ENCODE results near the gene PAFAH2. TPM values are rescaled to one million over a fixed set of nuclear protein-coding genes. Genes with fewer than 3 reads are reported as not detected.

PAFAH2 gene
- total RNA-seq, 1 experiment from 2014 or later: 12.4 TPM

- Histone ChIP-seq H3K23ac (ENCODE audit: insufficient read length, low read depth, low read length) (no peak overlapping the region), H3T11ph (ENCODE audit: low read length) (no peak overlapping the region), H2BK5ac (ENCODE audit: insufficient read length, low read length) (no peak overlapping the region), H3K4ac (ENCODE audit: low read depth, low read length) (no peak overlapping the region), H2BK12ac (ENCODE audit: insufficient read length, low read depth, low read length) (no peak overlapping the region), H3K18ac (ENCODE audit: insufficient read length, low read depth, low read length) (no peak overlapping the region), H4K5ac (ENCODE audit: insufficient read length, low read depth, low read length) (no peak overlapping the region), H3K14ac (ENCODE audit: insufficient read depth, low read length) (no peak overlapping the region), H3K79me1 (ENCODE audit: insufficient read depth, low read depth, low read length, poor library complexity, severe bottlenecking) (no peaks in the 10 kb centered on the region), H2AK5ac (ENCODE audit: insufficient read length, low read length) (no peak overlapping the region), H4K91ac (ENCODE audit: insufficient read length, low read depth, low read length) (no peak overlapping the region), H3K9me3 (ENCODE audit: control insufficient read depth, low read depth, low read length) (no peaks in the 10 kb centered on the region), H3K4me2 (ENCODE audit: insufficient read depth, insufficient read length, low read length) (no peak overlapping the region), H2AFZ (ENCODE audit: low read length) (no peak overlapping the region), H2BK120ac (ENCODE audit: low read depth, low read length, poor library complexity, severe bottlenecking) (no peak overlapping the region), H3K27me3 (ENCODE audit: insufficient read depth, low read length) (no peaks in the 10 kb centered on the region), H3K4me1 (ENCODE audit: insufficient read depth, low read length) (peaks cover 3% of the 10 kb centered on the region; the same call in 1 of the 2 replicates), H3K79me2 (ENCODE audit: insufficient read depth, low read length) (no peaks in the 10 kb centered on the region), H3K9ac (ENCODE audit: extremely low read depth, insufficient read length, low read length) (no peak overlapping the region), H2BK15ac (ENCODE audit: low read depth, low read length) (no peak overlapping the region), H4K8ac (replicated peaks; ENCODE audit: insufficient read length, low read depth, low read length) (no peak overlapping the region), H3K56ac (ENCODE audit: insufficient read length, low read depth, low read length) (no peak overlapping the region), H3K27ac (ENCODE audit: insufficient read length, low read depth, low read length) (no peak overlapping the region), H2BK20ac (ENCODE audit: low read depth, low read length, poor library complexity, severe bottlenecking) (no peak overlapping the region), H4K20me1 (ENCODE audit: control insufficient read depth, insufficient read depth, insufficient read length) (no peaks in the 10 kb centered on the region), H3K23me2 (ENCODE audit: insufficient read length, low read depth, low read length, poor library complexity, severe bottlenecking) (peaks cover 5% of the 10 kb centered on the region)
- no CpG with 5 or more reads among the region's 9 CpGs for WGBS (ENCODE audit: extremely low coverage, insufficient read length, low lambda C conversion rate)
- Mint-ChIP-seq H3K9me3 (no peaks in the 10 kb centered on the region; a peak in 1 of 5 replicates), H3K4me3 (no peak overlapping the region), H3K27ac (no peak overlapping the region; a peak in 1 of 7 replicates), H3K4me1 (peaks cover 14 to 24% of the 10 kb centered on the region in 2 experiments), H3K36me3 (ENCODE audit: insufficient read depth in 1 of 3, low read depth in 3 of 3) (peaks cover 0 to 4% (median 0%) of the 10 kb centered on the region in 3 experiments; a peak in 2 of 7 replicates), H3K27me3 (ENCODE audit: low read depth) (no peaks in the 10 kb centered on the region)
- no peak for TF ChIP-seq CTCF (conservative IDR thresholded peaks at IDR 0.05)
- DNase-seq: no peak
Measured at GRCh38 chr1:25992689-25993171, 5.1 kb downstream of the PAFAH2 start.

Data from H9 (cell line).